Fibroblast of pulmonary artery (primary cell): ENCODE measurements around the gene CORIN.

ENCODE experiments used
- DNase-seq: peaks from one replicate; pipeline ENCODE4 v3.0.0-alpha.2; 2010; ENCODE audit warnings: low read depth
- H3K4me3 ChIP-seq: replicated peaks from 2 replicates; pipeline ENCODE4 v1.5.1; 2011; ENCODE audit warnings: low read depth, mild to moderate bottlenecking, control low read depth, low read length, moderate library complexity
- TF ChIP-seq, protein P1 (sequence below): IDR thresholded peaks from 2 replicates; pipeline ENCODE4 v1.5.1; 2011; ENCODE audit warnings: mild to moderate bottlenecking, control low read depth, low read length, inconsistent platforms; ENCODE audit errors: missing control alignments

Gene CORIN

DNA sequence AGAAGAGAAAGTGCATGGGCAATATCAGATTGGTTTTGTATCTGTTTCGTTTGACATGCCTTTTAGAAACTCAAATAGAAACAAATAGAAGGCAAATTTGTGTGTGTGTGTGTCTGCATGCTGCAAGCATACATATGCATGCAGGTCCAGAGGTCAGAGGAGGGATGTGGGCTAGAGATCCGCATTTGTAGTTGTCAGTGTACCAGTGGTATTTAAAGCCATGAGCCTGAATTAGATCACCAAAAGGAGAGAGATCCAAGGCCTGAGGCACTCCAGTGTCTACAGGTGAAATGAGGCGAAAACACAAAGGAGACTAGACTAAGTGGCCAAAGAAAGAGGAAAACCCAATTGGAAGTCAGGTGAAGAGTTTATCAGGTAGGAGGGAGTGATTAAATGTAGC is 106.7 kb downstream of the CORIN start:
- TF ChIP-seq, protein P1, sequence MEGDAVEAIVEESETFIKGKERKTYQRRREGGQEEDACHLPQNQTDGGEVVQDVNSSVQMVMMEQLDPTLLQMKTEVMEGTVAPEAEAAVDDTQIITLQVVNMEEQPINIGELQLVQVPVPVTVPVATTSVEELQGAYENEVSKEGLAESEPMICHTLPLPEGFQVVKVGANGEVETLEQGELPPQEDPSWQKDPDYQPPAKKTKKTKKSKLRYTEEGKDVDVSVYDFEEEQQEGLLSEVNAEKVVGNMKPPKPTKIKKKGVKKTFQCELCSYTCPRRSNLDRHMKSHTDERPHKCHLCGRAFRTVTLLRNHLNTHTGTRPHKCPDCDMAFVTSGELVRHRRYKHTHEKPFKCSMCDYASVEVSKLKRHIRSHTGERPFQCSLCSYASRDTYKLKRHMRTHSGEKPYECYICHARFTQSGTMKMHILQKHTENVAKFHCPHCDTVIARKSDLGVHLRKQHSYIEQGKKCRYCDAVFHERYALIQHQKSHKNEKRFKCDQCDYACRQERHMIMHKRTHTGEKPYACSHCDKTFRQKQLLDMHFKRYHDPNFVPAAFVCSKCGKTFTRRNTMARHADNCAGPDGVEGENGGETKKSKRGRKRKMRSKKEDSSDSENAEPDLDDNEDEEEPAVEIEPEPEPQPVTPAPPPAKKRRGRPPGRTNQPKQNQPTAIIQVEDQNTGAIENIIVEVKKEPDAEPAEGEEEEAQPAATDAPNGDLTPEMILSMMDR, result no peak
- no peak overlapping the region for H3K4me3 ChIP-seq
- DNase-seq, result no peak

DNA sequence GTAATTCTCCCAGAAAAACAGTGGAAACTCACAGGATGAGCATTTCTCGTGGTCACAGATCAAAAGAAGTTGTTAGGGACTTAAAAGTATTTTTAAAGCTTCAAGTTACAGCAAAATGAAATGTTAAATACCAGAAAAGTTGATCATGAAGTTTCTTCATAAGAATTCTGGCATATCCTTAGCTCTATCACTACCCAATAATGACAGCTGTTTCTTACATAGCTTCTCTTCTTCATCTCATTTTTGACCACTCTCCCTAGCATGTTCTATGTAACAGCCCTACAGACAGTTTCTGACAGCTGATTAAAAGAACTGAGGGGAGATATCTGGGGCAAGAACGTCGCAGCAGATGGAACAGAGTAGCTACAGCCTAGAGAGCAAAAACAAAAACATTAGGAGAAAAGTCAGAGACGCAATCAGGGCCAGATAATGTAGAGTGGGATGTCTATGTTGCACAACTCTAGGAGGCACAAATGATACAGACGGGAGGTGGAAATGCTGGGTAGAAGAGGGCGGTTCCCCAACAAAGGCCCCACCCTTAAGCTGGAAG is 108.7 kb downstream of the CORIN start:
- TF ChIP-seq, protein P1, result no peak
- DNase-seq, result no peak
- no peak overlapping the region for H3K4me3 ChIP-seq

- H3K4me3 ChIP-seq, result no peak overlapping the region
- TF ChIP-seq, protein P1, result no peak
These were observed 115.8 kb downstream of the CORIN start for GRCh38 chr4:47721892-47722575.

GRCh38 chr4:47721485-47721884 is 116.4 kb downstream of the CORIN start:
- H3K4me3 ChIP-seq, result no peak overlapping the region
- no peak for DNase-seq
- TF ChIP-seq, protein P1, result no peak

More at GRCh38 chr4:47721892-47722575, 115.8 kb downstream of the CORIN start:
- DNase-seq, result no peak

- DNase-seq, result no peak
- TF ChIP-seq, protein P1, result no peak
- no peak overlapping the region for H3K4me3 ChIP-seq
These were observed 117.1 kb downstream of the CORIN start for GRCh38 chr4:47720787-47721186.

GRCh38 chr4:47719576-47719975 is 118.3 kb downstream of the CORIN start:
- no peak for DNase-seq
- H3K4me3 ChIP-seq, result no peak overlapping the region
- TF ChIP-seq, protein P1, result no peak

GRCh38 chr4:47718696-47719095 is 119.2 kb downstream of the CORIN start:
- TF ChIP-seq, protein P1, result no peak
- H3K4me3 ChIP-seq, result no peak overlapping the region
- no peak for DNase-seq
